ENCODE results near the gene ZC3H4. TPM values are rescaled to one million over a fixed set of nuclear protein-coding genes. Genes with fewer than 3 reads are reported as not detected.
A peak's percentile ranks its signal among the peaks of the same experiment; 100 is the strongest.

ZC3H4 gene
- total RNA-seq, 1 donor from 2014 or later = 50.3 TPM

GRCh38 chr19:47075941-47076340, 37.6 kb downstream of the ZC3H4 start:
- Mint-ChIP-seq H3K4me1 (ENCODE audit: low read depth, unreplicated experiment) (peaks cover 10% of the 10 kb centered on the region), H3K36me3 (ENCODE audit: unreplicated experiment) (no peaks in the 10 kb centered on the region), H3K27ac (ENCODE audit: unreplicated experiment) (peak overlapping the region; percentile 28), H3K9me3 (ENCODE audit: unreplicated experiment) (peaks cover 8% of the 10 kb centered on the region), H3K4me3 (ENCODE audit: unreplicated experiment) (no peak overlapping the region), H3K27me3 (ENCODE audit: unreplicated experiment) (peaks cover 3% of the 10 kb centered on the region)
- no peak for TF ChIP-seq CTCF (IDR thresholded peaks at IDR 0.05; ENCODE audit: partially characterized antibody, unreplicated experiment)
- DNase-seq = no peak

DNA sequence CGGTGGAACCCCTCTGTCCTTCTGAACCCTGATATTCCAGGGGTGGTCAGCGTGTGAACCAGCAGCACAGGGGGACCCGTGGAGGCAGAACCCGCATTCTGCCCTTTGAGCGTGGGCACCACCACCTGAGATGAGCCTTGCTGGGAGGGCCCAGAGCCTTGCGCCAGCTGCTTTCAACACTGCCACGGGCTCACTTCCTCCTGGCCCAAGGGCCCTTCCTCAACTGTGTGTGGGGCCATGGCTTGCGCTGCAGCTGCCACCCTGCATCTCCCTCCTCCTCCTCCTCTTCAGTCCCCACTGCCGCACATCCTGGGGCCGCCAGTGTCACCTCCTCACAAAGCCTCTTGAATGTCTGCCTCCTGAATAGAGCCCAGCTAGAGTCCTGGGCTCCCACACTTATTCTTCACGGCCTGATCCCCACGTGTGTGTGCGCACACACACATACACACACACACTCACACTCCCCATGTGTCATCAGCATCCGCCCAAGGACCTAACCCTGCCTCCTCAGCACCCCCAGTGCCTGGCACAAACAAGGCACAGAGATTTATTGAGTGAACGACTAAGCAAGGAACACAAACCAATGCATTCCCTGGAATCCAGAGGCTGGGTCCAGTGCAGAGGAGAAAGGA, 38.3 kb downstream of the ZC3H4 start:
- H3K27ac Mint-ChIP-seq (ENCODE audit: unreplicated experiment) = peak overlapping the region; percentile 70
- H3K4me3 Mint-ChIP-seq (ENCODE audit: unreplicated experiment) = no peak overlapping the region
- no peak for TF ChIP-seq CTCF (IDR thresholded peaks at IDR 0.05; ENCODE audit: partially characterized antibody, unreplicated experiment)
- H3K9me3 Mint-ChIP-seq (ENCODE audit: unreplicated experiment) = peaks cover 11% of the 10 kb centered on the region
- DNase-seq = no peak
- H3K36me3 Mint-ChIP-seq (ENCODE audit: unreplicated experiment) = no peaks in the 10 kb centered on the region
- peaks cover 8% of the 10 kb centered on the region for H3K4me1 Mint-ChIP-seq (ENCODE audit: low read depth, unreplicated experiment)
- H3K27me3 Mint-ChIP-seq (ENCODE audit: unreplicated experiment) = peaks cover 6% of the 10 kb centered on the region

DNA sequence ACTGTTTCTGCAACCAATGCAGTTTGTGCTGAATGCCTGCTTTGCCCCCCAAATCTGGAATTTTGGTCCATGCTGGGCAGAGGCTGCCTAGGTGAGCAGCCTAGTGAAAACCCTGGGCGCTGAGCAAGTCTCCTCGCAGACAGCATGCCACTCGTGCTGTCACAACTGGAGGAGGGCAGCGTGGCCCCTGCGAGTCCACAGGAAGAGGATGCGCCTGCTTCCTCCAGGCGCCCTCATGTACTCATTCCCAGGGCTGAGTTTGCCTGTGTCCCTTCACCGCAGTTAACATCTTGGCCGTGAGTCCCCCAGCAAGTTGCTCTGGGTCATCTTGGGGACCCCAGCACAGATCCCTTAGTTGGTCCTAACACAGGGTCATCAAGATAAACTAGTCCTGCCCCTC, 39.0 kb downstream of the ZC3H4 start:
- peaks cover 6% of the 10 kb centered on the region for H3K27me3 Mint-ChIP-seq (ENCODE audit: unreplicated experiment)
- DNase-seq = no peak
- H3K4me3 Mint-ChIP-seq (ENCODE audit: unreplicated experiment) = no peak overlapping the region
- H3K9me3 Mint-ChIP-seq (ENCODE audit: unreplicated experiment) = peaks cover 11% of the 10 kb centered on the region
- no peak for TF ChIP-seq CTCF (IDR thresholded peaks at IDR 0.05; ENCODE audit: partially characterized antibody, unreplicated experiment)
- peaks cover 7% of the 10 kb centered on the region for H3K4me1 Mint-ChIP-seq (ENCODE audit: low read depth, unreplicated experiment)
- H3K27ac Mint-ChIP-seq (ENCODE audit: unreplicated experiment) = no peak overlapping the region
- no peaks in the 10 kb centered on the region for H3K36me3 Mint-ChIP-seq (ENCODE audit: unreplicated experiment)

- DNase-seq = no peak
- H3K27ac Mint-ChIP-seq (ENCODE audit: unreplicated experiment) = no peak overlapping the region
- TF ChIP-seq CTCF (IDR thresholded peaks at IDR 0.05; ENCODE audit: partially characterized antibody, unreplicated experiment) = no peak
- peaks cover 9% of the 10 kb centered on the region for H3K4me1 Mint-ChIP-seq (ENCODE audit: low read depth, unreplicated experiment)
- H3K9me3 Mint-ChIP-seq (ENCODE audit: unreplicated experiment) = peaks cover 11% of the 10 kb centered on the region
- peaks cover 8% of the 10 kb centered on the region for H3K27me3 Mint-ChIP-seq (ENCODE audit: unreplicated experiment)
- H3K36me3 Mint-ChIP-seq (ENCODE audit: unreplicated experiment) = no peaks in the 10 kb centered on the region
- no peak overlapping the region for H3K4me3 Mint-ChIP-seq (ENCODE audit: unreplicated experiment)
These were observed 40.0 kb downstream of the ZC3H4 start for GRCh38 chr19:47073574-47073973.

- Mint-ChIP-seq H3K36me3 (ENCODE audit: unreplicated experiment) (no peaks in the 10 kb centered on the region), H3K9me3 (ENCODE audit: unreplicated experiment) (peaks cover 11% of the 10 kb centered on the region), H3K4me3 (ENCODE audit: unreplicated experiment) (no peak overlapping the region), H3K27ac (ENCODE audit: unreplicated experiment) (no peak overlapping the region), H3K4me1 (ENCODE audit: low read depth, unreplicated experiment) (peaks cover 9% of the 10 kb centered on the region), H3K27me3 (ENCODE audit: unreplicated experiment) (peaks cover 8% of the 10 kb centered on the region)
- DNase-seq = no peak
- no peak for TF ChIP-seq CTCF (IDR thresholded peaks at IDR 0.05; ENCODE audit: partially characterized antibody, unreplicated experiment)
These were observed 41.3 kb downstream of the ZC3H4 start for GRCh38 chr19:47072323-47072722.
